Right cardiac atrium (tissue), 5 donors: Measurements from ENCODE around the gene CHD6. TPM values are rescaled to one million over a fixed set of nuclear protein-coding genes. Genes with fewer than 3 reads are reported as not detected.

Experiments used
- ATAC-seq, 2 donors: fragments of 200-7000 bp; cut with Tn5 transposase; one replicate each; pipeline versions ENCODE4 v1.8.0 to v1.9.1; 2020; ENCODE audit warnings: moderate library complexity in 2 of 2, mild to moderate bottlenecking in 1 of 2
- DNase-seq, 3 donors: peaks; one replicate each; pipeline ENCODE4 v3.0.0-alpha.2; 2020
- H3K27ac ChIP-seq: one replicate; pipeline ENCODE4 v1.5.1; 2013; ENCODE audit warnings: mild to moderate bottlenecking, low read length, control low read depth, moderate library complexity
- H3K27me3 ChIP-seq: one replicate; pipeline ENCODE4 v1.6.1; 2013; ENCODE audit not compliant: control insufficient read depth, insufficient read depth
- H3K4me1 ChIP-seq: one replicate; pipeline ENCODE4 v1.6.1; 2013; ENCODE audit warnings: low read length; ENCODE audit not compliant: control insufficient read depth, insufficient read depth
- H3K4me3 ChIP-seq: one replicate; pipeline ENCODE4 v1.5.1; 2013; ENCODE audit warnings: low read length, control low read depth
- H3K9me3 ChIP-seq: one replicate; pipeline ENCODE4 v1.6.1; 2013; ENCODE audit warnings: low read length; ENCODE audit not compliant: control insufficient read depth
- WGBS: extraction: QIAGEN DNeasy Blood & Tissue Kit; methylation state at CpG from one replicate; pipeline ENCODE4 v1.1.7; 2013; 5-methylcytosine and 5-hydroxymethylcytosine counted together
- intact Hi-C, 4 donors: fragments of 100-400 bp; cut with DNase I; formaldehyde crosslinking; loops; one replicate each; pipeline versions ENCODE4 v1.11.0 to v1.14.0; 2022 to 2023
- polyA plus RNA-seq: library from polyadenylated mRNA; stranded (reverse); fragments of 200-250 nt; gene quantifications from one replicate; pipeline ENCODE4 v1.2.3, GENCODE V29; 2013
- total RNA-seq, 4 donors: library from RNA; stranded (reverse); fragmentation: NEBNext Ultra II Directional; extraction: Animal tissue kit (Norgen Biotek cat#: 25700); gene quantifications; one replicate each; pipeline ENCODE4 v1.2.1, GENCODE V29; 2021
- donor health status: healthy with polysubstance abuse.
- donor health status: DM: no; HTN: yes; CAD: no.
- donor health status: DM: no; HTN: no; CAD: no.
- donor health status: DM: no; HTN: yes; CAD: no; lungs with severe emphysema.
- donor health status: DM: yes; HTN: yes; CAD: no.

CHD6 gene
- total and polyA plus RNA-seq, 5 donors = 9.7 to 53.9 (median 49.2) TPM

DNA sequence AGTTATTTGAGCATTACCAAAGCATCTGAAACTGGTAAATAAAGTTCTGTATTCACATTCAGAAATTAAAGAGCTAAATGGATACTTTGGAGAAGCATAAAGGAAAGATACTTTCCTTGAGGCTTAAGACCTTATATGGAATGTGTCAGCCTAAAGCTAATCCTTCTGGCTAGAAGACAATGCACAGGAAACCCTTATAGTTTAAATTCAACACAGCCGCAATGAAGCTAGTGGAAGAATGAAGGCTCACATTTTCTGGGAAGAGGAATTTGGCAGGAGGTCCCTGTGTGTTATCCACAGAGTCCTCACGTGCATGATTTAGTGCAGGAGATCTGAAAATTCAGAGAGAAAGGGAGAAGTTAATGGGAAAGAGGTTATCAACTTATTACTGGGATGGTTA is 21.5 kb upstream of the CHD6 start:
- ATAC-seq = no peak
- 38% methylated on average over 2 of the region's 2 CpGs for WGBS

DNA sequence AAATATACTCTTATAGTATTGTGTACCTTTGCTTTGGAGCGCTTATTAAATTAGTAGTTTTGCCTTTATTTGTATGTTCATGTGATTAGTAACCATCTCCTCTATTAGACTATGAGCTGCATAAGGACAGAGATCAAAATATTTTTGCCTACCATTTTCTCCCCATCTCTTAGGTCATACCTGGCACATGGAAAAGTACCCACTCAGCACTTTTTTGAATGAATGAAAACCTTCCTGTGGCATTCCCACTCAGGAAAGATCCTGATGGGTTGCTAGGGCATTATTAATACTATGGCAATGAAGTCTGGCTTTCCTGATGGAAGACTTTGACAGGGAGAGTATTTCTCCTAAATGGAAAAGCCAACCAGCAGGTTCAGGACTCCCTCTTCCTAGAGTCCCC is 20.3 kb upstream of the CHD6 start:
- H3K9me3 ChIP-seq = no peaks in the 10 kb centered on the region
- H3K4me1 ChIP-seq = peaks cover under 1% of the 10 kb centered on the region
- H3K27ac ChIP-seq = no peak overlapping the region
- intact Hi-C loops = no loop called here
- no peaks in the 10 kb centered on the region for H3K27me3 ChIP-seq
- no peak for DNase-seq
- no peak overlapping the region for H3K4me3 ChIP-seq
- 97% methylated on average over 1 of the region's 1 CpG for WGBS
- ATAC-seq = no peak

More for the DNA sequence above, 21.5 kb upstream of the CHD6 start:
- no peak overlapping the region for H3K4me3 ChIP-seq
- H3K4me1 ChIP-seq = peaks cover 3% of the 10 kb centered on the region
- no peak for DNase-seq
- H3K9me3 ChIP-seq = no peaks in the 10 kb centered on the region
- H3K27me3 ChIP-seq = no peaks in the 10 kb centered on the region
- intact Hi-C loops = no loop called here
- H3K27ac ChIP-seq = no peak overlapping the region

DNA sequence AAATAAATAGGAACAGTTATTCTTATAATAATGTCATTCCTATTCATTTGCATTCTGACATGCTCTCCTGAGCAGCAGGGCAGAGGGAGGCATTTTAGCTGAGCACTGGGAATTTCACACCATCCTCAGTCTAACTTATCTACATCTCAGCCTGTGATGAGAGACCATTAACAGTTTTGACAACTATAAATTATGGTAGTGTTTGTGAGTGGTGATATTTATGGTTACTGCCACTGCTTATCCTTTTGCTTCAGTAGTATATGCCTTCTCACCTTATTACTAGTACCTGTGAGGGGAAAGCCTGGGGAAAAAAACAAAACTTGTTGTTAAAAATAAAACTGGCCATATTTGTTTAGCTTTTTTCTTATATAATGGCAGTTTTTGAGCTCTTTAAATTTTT is 17.0 kb upstream of the CHD6 start:
- ATAC-seq = no peak
- no peak for DNase-seq
- Histone ChIP-seq H3K4me1 (no peaks in the 10 kb centered on the region), H3K27me3 (no peaks in the 10 kb centered on the region), H3K4me3 (no peak overlapping the region), H3K27ac (no peak overlapping the region), H3K9me3 (no peaks in the 10 kb centered on the region)
- intact Hi-C loops = no loop called here

DNA sequence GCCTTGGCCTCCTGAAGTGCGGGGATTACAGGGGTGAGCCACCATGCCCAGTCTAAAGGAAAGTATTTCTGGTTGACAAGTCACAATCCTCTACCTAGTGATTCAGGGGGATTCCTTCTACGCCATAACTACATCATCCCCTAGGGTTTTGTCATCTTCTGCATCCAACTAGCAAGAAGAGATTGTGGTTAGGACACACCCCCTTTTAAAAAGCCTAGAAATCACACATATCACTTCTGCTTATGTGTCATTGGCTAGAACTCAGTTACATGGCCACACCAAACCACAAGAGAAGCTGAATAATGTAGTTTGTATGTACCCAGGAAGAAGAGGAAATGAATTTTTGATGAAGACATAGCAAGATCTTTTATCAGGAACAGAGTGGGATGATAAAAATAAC is 14.7 kb upstream of the CHD6 start:
- WGBS = 86% methylated on average over 2 of the region's 2 CpGs
- ATAC-seq = no peak

DNA sequence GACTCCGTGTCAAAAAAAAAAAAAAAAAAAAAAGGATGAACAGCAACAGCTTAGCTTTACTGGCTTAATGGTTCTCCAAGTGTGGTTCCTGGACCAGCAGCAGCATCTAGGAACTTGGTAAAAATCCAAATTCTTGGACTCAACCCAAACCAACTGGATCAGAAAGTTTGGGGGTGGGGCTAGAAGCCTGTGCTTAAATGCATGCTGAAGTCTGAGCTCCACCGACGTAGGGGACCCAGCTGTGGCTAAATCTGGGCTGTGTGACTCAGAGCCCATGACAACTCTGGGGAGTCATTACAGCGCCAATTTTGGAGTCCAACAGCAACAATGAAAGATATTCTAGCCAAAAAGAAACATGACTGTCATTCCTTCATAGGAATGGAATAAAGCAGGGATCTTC is 13.6 kb upstream of the CHD6 start:
- peak; percentile 80 to 84 (median 81) for DNase-seq
- peak; percentile 97 for ATAC-seq
- Histone ChIP-seq H3K27ac (no peak overlapping the region), H3K4me1 (no peaks in the 10 kb centered on the region), H3K9me3 (no peaks in the 10 kb centered on the region), H3K4me3 (no peak overlapping the region), H3K27me3 (no peaks in the 10 kb centered on the region)
- WGBS = 45% methylated on average over 4 of the region's 4 CpGs
- intact Hi-C loops = no loop called here

More for the DNA sequence above, 14.7 kb upstream of the CHD6 start:
- no peaks in the 10 kb centered on the region for H3K9me3 ChIP-seq
- DNase-seq = no peak
- H3K27me3 ChIP-seq = no peaks in the 10 kb centered on the region
- H3K4me1 ChIP-seq = no peaks in the 10 kb centered on the region
- no peak overlapping the region for H3K4me3 ChIP-seq
- intact Hi-C loops = no loop called here
- no peak overlapping the region for H3K27ac ChIP-seq

DNA sequence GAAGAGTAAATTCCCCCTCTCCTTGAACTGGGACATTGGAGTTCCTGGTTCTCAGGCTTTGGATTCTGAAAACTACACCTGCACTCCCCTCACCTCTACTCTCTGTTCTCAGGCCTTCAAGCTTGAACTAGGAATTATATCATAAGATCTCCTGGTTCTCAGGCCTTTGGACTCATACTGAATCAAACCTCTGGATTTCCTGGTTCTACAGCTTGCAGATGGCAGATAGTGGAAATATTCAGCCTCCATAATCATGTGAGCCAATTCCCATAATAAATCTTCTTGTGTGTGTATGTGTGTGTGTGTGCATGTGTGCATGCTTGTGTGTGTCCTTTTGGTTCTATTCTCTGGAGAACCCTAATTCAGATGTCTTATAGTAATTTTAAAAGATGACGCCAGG is 12.7 kb upstream of the CHD6 start:
- DNase-seq (no peak), ATAC-seq (no peak)
- Histone ChIP-seq H3K27ac (no peak overlapping the region), H3K4me1 (no peaks in the 10 kb centered on the region), H3K27me3 (no peaks in the 10 kb centered on the region), H3K4me3 (no peak overlapping the region), H3K9me3 (no peaks in the 10 kb centered on the region)
- intact Hi-C loops = no loop called here
- WGBS = 97% methylated on average over 1 of the region's 1 CpG

DNA sequence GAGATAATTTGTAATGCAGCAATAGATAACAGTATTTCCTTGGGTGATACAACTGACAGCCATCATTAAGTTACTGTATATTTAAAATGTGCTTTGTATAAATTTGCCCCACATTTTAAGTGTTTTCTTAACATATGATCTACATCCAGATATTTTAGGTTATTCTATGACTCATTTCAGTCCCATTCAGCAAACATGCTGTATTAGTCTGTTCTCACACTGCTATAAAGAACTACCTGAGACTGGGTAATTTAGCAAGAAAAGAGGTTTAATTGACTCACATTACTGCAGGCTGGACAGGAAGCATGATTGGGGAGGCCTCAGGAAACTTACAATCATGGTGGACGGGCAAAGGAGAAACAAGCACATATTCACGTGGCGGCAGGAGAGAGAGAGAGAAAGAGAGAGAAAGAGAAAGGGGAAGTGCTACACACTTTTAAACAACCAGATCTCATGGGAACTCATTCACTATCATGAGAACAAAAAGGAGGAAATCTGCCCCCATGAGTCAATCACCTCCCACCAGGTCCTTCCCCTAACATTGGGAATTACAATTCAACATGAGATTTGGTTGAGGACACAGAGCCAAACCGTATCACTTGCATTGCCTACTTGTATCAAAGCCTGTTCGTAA is 9.6 kb upstream of the CHD6 start:
- 77% methylated on average over 5 of the region's 5 CpGs for WGBS
- intact Hi-C loops = loop anchor here in 1 of 4 donors (10.0 kb wide), 1 partner anchor 113 kb away; no protein-coding TSS in a partner anchor
- ATAC-seq (no peak), DNase-seq (no peak)
- no peak overlapping the region for H3K4me3 ChIP-seq
- no peak overlapping the region for H3K27ac ChIP-seq
- H3K4me1 ChIP-seq = no peaks in the 10 kb centered on the region
- H3K27me3 ChIP-seq = no peaks in the 10 kb centered on the region
- no peaks in the 10 kb centered on the region for H3K9me3 ChIP-seq

DNA sequence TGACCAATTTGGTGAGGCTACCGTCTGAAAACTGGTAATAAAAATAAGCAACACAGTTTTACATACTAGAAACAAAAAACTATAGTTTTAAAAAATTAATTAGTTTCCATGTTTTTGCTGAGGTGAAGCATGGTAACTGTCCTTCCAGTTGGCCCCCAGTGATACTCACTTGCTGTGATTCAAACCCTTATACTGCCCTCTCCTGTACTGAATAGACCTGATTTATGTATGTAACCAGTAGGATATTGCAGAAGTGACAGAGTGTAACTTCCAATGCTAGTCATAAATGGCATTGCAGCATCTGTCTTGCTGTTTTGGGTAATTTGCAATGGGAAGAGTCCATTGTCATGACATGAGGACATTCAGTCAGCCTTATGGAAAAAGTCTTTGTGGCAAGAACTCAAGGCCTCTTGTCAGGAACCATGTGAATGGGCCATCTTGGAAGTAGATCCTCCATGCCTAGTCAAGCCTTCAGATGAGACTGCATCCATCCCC is 8.9 kb upstream of the CHD6 start:
- no peak overlapping the region for H3K27ac ChIP-seq
- ATAC-seq = no peak
- 91% methylated on average over 1 of the region's 1 CpG for WGBS

DNA sequence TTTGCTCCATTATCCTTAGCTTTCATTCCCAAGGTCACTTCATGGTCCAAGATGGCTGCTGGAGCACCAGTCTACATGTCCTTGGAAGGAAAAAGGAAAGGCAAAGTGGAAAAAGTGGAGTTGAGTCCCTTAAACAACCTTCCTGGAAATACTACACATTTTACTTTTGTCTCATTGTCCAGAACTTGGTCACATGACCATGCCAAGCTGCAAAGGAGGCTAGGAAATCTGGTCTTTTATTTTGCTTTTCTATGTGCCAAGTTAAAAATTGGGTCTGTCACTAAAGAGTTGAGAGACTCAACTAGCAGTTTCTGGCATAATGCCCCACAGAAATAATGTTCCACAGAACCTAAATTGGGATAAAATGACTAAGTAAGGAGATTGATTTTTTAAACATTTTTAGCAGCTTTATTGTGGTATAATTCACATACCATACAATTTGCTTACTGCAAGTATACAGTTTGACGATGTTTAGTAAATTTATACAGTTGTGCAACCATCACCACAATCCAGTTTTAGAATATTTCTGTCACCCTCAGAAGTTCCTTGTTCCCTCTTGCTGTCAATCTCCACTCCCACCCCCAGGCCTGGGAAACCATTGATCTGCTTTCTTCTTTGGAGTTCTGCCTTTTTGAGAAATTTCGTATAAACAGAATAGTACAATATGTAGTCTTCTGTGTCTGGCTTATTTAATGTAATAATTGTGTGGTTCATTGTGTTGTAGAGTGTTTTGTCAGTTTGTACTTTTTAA is 5.6 kb upstream of the CHD6 start:
- Histone ChIP-seq H3K27ac (no peak overlapping the region), H3K27me3 (no peaks in the 10 kb centered on the region), H3K4me3 (no peak overlapping the region), H3K4me1 (no peaks in the 10 kb centered on the region), H3K9me3 (no peaks in the 10 kb centered on the region)
- DNase-seq = no peak
- 57% methylated on average over 2 of the region's 2 CpGs for WGBS
- intact Hi-C loops = loop anchor here in 1 of 4 donors (10.0 kb wide), 1 partner anchor 109 kb away; no protein-coding TSS in a partner anchor
- ATAC-seq = no peak

More for the DNA sequence above, 8.9 kb upstream of the CHD6 start:
- Histone ChIP-seq H3K4me3 (no peak overlapping the region), H3K9me3 (no peaks in the 10 kb centered on the region), H3K4me1 (no peaks in the 10 kb centered on the region), H3K27me3 (no peaks in the 10 kb centered on the region)
- intact Hi-C loops = loop anchor here in 1 of 4 donors (10.0 kb wide), 1 partner anchor 112 kb away; no protein-coding TSS in a partner anchor
- DNase-seq = no peak

DNA sequence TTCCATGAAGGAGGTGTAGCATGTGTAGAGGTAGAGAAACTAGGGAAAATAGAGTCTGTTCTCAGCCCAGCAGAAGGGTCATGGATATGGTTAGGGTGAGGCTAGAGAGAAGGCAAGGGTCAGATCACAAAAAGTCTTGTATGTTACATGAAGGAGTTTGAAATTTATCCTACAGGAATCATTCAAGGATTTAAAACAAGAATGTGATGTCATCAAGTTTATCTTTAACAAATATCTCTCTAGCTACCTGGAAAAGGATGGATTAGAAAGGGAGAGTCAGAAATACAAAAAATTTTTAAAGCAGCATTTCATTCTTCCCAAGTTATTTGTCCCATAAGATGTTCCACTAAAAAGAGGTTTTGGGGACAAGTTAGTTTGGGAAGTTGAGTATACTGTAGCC is 4.4 kb upstream of the CHD6 start:
- Histone ChIP-seq H3K4me1 (no peaks in the 10 kb centered on the region), H3K27me3 (no peaks in the 10 kb centered on the region), H3K27ac (no peak overlapping the region), H3K4me3 (no peak overlapping the region), H3K9me3 (no peaks in the 10 kb centered on the region)
- intact Hi-C loops = loop anchor here in 1 of 4 donors (10.0 kb wide), 1 partner anchor 108 kb away; no protein-coding TSS in a partner anchor
- no peak for DNase-seq
- no peak for ATAC-seq

DNA sequence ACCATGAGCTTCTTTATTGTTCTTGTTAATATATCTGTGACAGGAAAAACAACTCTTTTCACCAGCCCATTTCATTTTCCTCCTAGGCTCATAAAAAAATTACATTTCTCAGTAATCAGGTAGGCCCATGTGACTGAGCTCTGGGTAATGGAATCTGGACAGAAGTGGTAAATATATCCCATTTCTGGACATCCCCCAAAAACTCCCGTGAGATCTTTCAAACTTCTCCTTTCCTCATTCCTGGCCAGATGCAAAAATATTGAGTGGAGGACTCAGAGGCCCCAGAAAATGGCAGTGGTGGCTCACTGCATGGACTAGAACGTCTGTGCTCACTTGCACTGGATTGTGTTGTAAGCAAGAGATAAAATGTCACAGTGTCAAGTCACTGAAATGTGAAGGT is 3.8 kb upstream of the CHD6 start:
- H3K27me3 ChIP-seq = no peaks in the 10 kb centered on the region
- ATAC-seq (no peak), DNase-seq (no peak)
- H3K9me3 ChIP-seq = no peaks in the 10 kb centered on the region
- no peak overlapping the region for H3K4me3 ChIP-seq
- intact Hi-C loops = loop anchor here in 1 of 4 donors (10.0 kb wide), 1 partner anchor 107 kb away; no protein-coding TSS in a partner anchor
- WGBS = 41% methylated on average over 2 of the region's 2 CpGs
- H3K27ac ChIP-seq = no peak overlapping the region
- no peaks in the 10 kb centered on the region for H3K4me1 ChIP-seq
